Measurements from ENCODE around the gene SDC4.

GRCh38 chr20:45342855-45343531 is 5.2 kb downstream of the SDC4 start:
- TF ChIP-seq CTCF (IDR thresholded peaks at IDR 0.05) (no peak), POLR2A (IDR thresholded peaks at IDR 0.05) (no peak)

All from uterus (tissue), 2 donors.